AG09319 (cell line): ENCODE results near the gene MAPK7.

Experiments
- DNase-seq: peaks from one replicate; pipeline ENCODE4 v3.0.0-alpha.2; 2010; ENCODE audit warnings: low read depth; ENCODE audit errors: extremely low read depth
- TF ChIP-seq, protein P1 (sequence below): IDR thresholded peaks from 2 replicates; pipeline ENCODE4 v1.5.1; 2011; ENCODE audit warnings: low read depth, mild to moderate bottlenecking, inconsistent platforms, low read length, moderate library complexity

Gene MAPK7

DNA sequence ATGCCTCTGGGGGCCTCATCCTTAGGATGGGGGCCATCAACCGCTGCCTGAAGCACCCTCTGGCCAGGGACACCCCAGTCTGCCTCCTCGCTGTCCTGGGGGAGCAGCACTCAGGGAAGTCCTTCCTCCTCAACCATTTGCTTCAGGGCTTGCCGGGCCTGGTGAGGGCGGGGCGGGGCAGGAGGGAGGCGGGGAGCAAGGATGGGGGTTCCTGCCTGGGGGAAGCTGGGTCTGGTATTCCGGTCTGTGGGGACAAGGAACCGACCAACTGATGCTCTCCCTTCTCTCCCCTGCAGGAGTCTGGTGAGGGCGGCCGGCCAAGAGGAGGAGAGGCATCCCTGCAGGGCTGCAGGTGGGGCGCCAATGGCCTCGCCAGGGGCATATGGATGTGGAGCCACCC lies 34.7 kb downstream of the MAPK7 start:
- DNase-seq: no peak
- TF ChIP-seq, protein P1, sequence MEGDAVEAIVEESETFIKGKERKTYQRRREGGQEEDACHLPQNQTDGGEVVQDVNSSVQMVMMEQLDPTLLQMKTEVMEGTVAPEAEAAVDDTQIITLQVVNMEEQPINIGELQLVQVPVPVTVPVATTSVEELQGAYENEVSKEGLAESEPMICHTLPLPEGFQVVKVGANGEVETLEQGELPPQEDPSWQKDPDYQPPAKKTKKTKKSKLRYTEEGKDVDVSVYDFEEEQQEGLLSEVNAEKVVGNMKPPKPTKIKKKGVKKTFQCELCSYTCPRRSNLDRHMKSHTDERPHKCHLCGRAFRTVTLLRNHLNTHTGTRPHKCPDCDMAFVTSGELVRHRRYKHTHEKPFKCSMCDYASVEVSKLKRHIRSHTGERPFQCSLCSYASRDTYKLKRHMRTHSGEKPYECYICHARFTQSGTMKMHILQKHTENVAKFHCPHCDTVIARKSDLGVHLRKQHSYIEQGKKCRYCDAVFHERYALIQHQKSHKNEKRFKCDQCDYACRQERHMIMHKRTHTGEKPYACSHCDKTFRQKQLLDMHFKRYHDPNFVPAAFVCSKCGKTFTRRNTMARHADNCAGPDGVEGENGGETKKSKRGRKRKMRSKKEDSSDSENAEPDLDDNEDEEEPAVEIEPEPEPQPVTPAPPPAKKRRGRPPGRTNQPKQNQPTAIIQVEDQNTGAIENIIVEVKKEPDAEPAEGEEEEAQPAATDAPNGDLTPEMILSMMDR: no peak

DNA sequence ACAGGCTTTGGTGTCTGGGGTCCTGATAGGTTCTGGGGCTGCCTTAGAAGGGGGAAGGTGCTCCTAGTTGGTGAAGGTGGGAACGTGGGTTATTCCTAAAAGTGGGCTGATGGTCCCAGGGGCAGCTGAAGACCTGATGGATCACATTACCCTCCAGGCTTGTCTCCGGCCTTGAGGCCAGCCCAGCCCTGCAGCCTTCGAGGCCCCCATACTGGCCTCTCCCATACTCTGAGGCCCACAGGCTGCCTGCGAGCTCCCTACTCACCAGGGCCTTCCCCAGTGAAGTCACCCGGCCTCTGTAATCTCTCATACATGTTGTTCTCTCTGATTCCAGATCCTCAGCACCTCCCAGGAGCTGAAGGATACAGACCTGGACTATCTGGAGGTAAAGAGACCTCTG lies 35.5 kb downstream of the MAPK7 start:
- TF ChIP-seq, protein P1: no peak
- DNase-seq: no peak

DNA sequence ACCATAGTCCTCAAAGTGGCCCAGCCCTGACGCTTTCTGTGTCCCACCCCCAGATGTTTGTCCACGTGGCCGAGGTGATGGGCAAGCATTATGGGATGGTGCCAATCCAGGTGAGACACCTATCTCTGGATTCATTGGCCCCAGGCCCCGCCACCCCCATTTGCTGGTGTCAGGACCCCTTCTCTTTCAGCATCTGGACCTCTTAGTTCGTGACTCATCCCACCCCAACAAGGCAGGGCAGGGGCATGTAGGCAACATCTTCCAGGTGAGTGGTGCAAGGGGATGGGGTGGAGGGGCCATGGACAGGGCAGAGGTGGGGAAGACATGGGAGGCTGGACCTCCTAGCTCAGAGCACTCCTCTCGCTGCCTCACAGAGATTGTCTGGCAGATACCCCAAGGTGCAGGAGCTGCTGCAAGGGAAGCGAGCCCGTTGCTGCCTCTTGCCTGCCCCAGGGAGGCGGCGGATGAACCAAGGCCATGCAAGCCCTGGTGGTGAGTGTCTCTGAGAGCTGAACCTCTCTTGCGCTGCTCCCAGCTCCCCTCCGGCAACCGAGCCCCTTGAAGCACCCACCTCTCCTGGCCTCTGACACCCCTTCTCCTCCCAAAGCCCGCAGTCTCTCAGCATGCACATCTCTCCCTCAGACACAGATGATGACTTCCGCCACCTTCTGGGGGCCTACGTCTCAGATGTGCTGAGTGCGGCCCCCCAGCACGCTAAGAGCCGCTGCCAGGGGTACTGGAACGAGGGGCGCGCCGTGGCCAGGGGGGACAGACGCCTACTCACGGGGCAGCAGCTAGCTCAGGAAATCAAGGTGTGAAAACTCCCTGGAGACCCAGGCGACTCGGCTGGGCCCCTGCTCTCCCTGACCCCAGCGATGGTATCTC lies 36.3 kb downstream of the MAPK7 start:
- TF ChIP-seq, protein P1: no peak
- DNase-seq: no peak

DNA sequence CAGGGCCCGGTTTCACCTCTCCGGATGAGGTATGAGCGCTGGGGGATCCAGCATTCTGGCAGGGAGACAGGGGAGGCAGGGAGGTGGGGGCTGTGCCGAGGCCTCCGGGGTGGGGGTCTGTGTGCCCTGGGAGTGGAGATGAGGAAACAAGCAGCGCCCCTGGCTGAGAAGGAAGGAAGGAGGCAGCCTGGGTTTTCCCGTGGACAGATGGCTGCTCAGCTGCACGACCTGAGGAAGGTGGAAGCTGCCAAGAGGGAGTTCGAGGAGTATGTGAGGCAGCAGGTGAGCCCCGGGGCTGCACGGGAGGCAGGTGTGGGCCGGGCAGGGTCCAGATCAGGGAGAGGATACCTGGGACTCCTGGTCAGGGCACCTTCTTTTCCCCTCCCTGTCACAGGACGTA lies 37.0 kb downstream of the MAPK7 start:
- TF ChIP-seq, protein P1: no peak
- DNase-seq: no peak

DNA sequence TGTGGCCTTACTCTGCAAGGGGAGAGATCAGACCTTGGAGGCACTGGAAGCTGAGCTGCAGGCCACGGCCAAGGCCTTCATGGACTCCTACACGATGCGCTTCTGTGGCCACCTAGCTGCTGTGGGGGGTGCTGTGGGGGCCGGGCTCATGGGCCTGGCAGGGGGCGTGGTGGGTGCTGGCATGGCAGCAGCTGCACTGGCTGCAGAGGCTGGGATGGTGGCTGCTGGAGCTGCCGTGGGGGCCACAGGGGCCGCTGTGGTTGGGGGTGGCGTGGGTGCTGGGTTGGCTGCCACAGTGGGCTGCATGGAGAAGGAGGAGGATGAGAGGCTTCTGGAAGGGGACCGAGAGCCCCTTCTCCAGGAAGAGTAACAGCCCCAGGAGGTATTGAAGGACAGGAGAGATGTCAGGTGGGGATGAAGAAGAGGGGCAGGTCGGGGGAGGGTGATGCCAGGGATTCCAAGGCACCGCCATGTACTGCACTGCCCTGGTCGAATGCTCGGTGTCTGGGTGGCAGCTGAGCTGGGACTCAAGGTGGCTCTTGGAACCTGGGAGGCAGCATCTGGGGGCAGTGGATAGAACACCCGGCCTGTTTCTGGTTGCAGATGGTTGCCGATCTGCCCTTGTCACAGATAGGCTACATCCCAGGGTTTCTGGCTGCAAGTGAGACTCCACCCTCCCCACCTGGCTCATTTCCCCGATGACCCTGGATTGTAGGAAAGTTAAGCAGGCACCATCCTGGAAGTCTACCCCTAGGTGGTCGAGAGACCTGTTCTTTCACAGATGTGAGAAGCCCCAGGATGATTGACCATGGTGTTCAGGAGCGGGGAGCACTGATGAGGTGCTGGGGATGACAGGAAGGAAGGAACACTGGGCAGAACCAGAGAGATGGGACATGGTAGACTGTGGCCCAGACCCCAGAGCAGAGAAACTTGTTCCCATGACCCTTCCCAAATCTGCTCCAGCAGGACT lies 37.8 kb downstream of the MAPK7 start:
- TF ChIP-seq, protein P1: no peak
- no peak for DNase-seq

DNA sequence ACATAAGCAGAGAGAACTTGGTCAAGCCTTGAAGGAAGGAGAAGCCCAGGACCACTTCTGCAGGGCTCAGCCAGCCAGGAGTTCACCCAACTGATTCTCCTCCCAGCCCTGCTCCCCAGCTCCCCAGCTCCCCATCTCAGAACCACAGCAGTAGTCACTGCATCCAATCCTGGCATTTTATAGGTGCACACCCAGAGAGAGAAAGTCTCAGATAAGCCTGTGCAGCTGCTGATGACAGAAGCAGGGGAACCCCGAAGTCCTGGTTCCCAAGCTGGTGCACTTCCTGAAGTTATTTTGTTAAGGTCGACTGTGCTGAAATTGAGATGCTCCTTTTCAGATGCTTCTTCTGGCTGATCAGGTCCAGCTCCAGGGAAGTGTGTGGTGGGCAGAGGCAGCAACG lies 39.3 kb downstream of the MAPK7 start:
- TF ChIP-seq, protein P1: no peak
- no peak for DNase-seq
